ENCODE data around the gene PIAS3. TPM values are rescaled to one million over a fixed set of nuclear protein-coding genes. Genes with fewer than 3 reads are reported as not detected.

The PIAS3 gene
- total RNA-seq, 2 experiments from 2014 or later, result 18.7 to 19.7 TPM

- Histone ChIP-seq H3K27me3 (ENCODE audit: control insufficient read depth in 1 of 2, insufficient read depth in 2 of 2, low read length in 2 of 2) (no peaks in the 10 kb centered on the region), H3K36me3 (ENCODE audit: insufficient read depth, low read length) (peaks cover 15% of the 10 kb centered on the region), H3K4me1 (ENCODE audit: insufficient read depth, low read length) (peaks cover 3% of the 10 kb centered on the region), H3K4me3 (ENCODE audit: low read length) (no peak overlapping the region), H3K27ac (ENCODE audit: low read depth in 1 of 2, low read length in 2 of 2) (no peak overlapping the region), H3K9me3 (ENCODE audit: control insufficient read depth in 1 of 2, insufficient read depth in 1 of 2, low read length in 2 of 2) (no peaks in the 10 kb centered on the region)
- intact Hi-C loops (cut with DNase I, micrococcal nuclease), result loop anchor here in 1 of 2 experiments (1.0 kb wide), 1 partner anchor 12 kb away; no protein-coding TSS in a partner anchor
- ChIA-PET POLR2A (interaction anchor here (1.3 kb wide), 1 partner anchor 61 kb away, joined by 4 read pairs; the partner anchor contains the start of gene NUDT17), CTCF (interaction anchor here (1.2 kb wide), 1 partner anchor 100 kb away, joined by 3 read pairs; no protein-coding TSS in a partner anchor)
- no peak overlapping the region for H3K27ac Mint-ChIP-seq
- no peaks in the 10 kb centered on the region for H3K27me3 Mint-ChIP-seq
- ATAC-seq (ENCODE audit: poor library complexity), result no peak
- no peaks in the 10 kb centered on the region for H3K9me3 Mint-ChIP-seq
- TF ChIP-seq CTCF (IDR thresholded peaks at IDR 0.05), result no peak
- peaks cover 6% of the 10 kb centered on the region for H3K4me1 Mint-ChIP-seq (ENCODE audit: low read depth)
- H3K4me3 Mint-ChIP-seq, result no peak overlapping the region
- no peak for DNase-seq
- peaks cover 23% of the 10 kb centered on the region for H3K36me3 Mint-ChIP-seq (ENCODE audit: low read depth)
Measured at GRCh38 chr1:145906954-145907753, 48.3 kb upstream of the PIAS3 start.

GRCh38 chr1:145901312-145902021 lies 42.6 kb upstream of the PIAS3 start:
- intact Hi-C loops (cut with DNase I, micrococcal nuclease), result no loop called here
- CTCF ChIA-PET, result no interaction called here
- peaks cover 3% of the 10 kb centered on the region for H3K36me3 ChIP-seq (ENCODE audit: insufficient read depth, low read length)
- H3K27ac ChIP-seq (ENCODE audit: low read depth in 1 of 2, low read length in 2 of 2), result no peak overlapping the region
- H3K9me3 ChIP-seq (ENCODE audit: control insufficient read depth in 1 of 2, insufficient read depth in 1 of 2, low read length in 2 of 2), result no peaks in the 10 kb centered on the region
- Mint-ChIP-seq H3K36me3 (ENCODE audit: low read depth) (peaks cover 11% of the 10 kb centered on the region), H3K4me1 (ENCODE audit: low read depth) (no peaks in the 10 kb centered on the region), H3K4me3 (no peak overlapping the region), H3K9me3 (no peaks in the 10 kb centered on the region), H3K27me3 (no peaks in the 10 kb centered on the region), H3K27ac (no peak overlapping the region)
- H3K4me3 ChIP-seq (ENCODE audit: low read length), result no peak overlapping the region
- POLR2A ChIA-PET, result interaction anchor here (1.0 kb wide), 1 partner anchor 56 kb away, joined by 4 read pairs; the partner anchor contains the start of gene LIX1L
- no peaks in the 10 kb centered on the region for H3K4me1 ChIP-seq (ENCODE audit: insufficient read depth, low read length)
- ATAC-seq (ENCODE audit: poor library complexity) (no peak), DNase-seq (no peak)
- H3K27me3 ChIP-seq (ENCODE audit: control insufficient read depth in 1 of 2, insufficient read depth in 2 of 2, low read length in 2 of 2), result no peaks in the 10 kb centered on the region
- TF ChIP-seq CTCF (IDR thresholded peaks at IDR 0.05), result no peak

GRCh38 chr1:145898756-145899155 lies 39.9 kb upstream of the PIAS3 start:
- Histone ChIP-seq H3K27ac (ENCODE audit: low read depth in 1 of 2, low read length in 2 of 2) (no peak overlapping the region), H3K4me1 (ENCODE audit: insufficient read depth, low read length) (no peaks in the 10 kb centered on the region), H3K9me3 (ENCODE audit: control insufficient read depth in 1 of 2, insufficient read depth in 1 of 2, low read length in 2 of 2) (no peaks in the 10 kb centered on the region), H3K36me3 (ENCODE audit: insufficient read depth, low read length) (peaks cover 3% of the 10 kb centered on the region), H3K27me3 (ENCODE audit: control insufficient read depth in 1 of 2, insufficient read depth in 2 of 2, low read length in 2 of 2) (no peaks in the 10 kb centered on the region), H3K4me3 (ENCODE audit: low read length) (no peak overlapping the region)
- ChIA-PET CTCF (no interaction called here), POLR2A (no interaction called here)
- intact Hi-C loops (cut with DNase I, micrococcal nuclease), result no loop called here
- DNase-seq (no peak), ATAC-seq (ENCODE audit: poor library complexity) (no peak)
- Mint-ChIP-seq H3K4me1 (ENCODE audit: low read depth) (no peaks in the 10 kb centered on the region), H3K27me3 (no peaks in the 10 kb centered on the region), H3K36me3 (ENCODE audit: low read depth) (peaks cover 14% of the 10 kb centered on the region), H3K27ac (no peak overlapping the region), H3K9me3 (no peaks in the 10 kb centered on the region), H3K4me3 (no peak overlapping the region)
- no peak for TF ChIP-seq CTCF (IDR thresholded peaks at IDR 0.05)
